GM19035 (cell line): ENCODE data around the gene INO80B.
"Not testable (repeated sequence)": the region's sequence is repeated elsewhere in the genome, so short reads cannot be mapped to it uniquely, and the experiment has no call there.

Experiments used
- ATAC-seq: cut with Tn5 transposase; IDR thresholded peaks from one replicate; pipeline ENCODE4 v1.9.1; 2021; ENCODE audit not compliant: unreplicated experiment

INO80B gene

DNA sequence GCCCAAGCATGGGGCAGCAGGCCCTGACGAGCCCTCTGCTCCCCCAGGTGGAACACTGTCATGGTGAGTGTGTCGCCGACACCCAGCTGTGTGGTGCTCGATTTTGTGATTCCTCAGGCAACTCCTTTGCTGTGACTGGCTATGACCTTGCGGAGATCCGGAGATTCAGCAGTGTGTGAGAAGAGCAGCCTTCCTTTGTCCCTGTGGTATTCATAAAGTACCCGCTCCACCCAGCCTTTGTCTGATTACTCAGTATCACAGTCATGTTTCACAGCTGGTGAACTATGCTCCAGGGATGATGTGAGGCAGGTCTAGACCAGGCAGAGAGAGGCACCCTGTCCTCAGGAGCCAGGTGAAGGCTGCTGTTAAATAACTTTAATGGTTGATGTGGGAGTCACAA is 29.4 kb upstream of the INO80B start:
- no peak for ATAC-seq

- no peak for ATAC-seq
These were observed 28.6 kb upstream of the INO80B start for GRCh38 chr2:74426181-74426758.

DNA sequence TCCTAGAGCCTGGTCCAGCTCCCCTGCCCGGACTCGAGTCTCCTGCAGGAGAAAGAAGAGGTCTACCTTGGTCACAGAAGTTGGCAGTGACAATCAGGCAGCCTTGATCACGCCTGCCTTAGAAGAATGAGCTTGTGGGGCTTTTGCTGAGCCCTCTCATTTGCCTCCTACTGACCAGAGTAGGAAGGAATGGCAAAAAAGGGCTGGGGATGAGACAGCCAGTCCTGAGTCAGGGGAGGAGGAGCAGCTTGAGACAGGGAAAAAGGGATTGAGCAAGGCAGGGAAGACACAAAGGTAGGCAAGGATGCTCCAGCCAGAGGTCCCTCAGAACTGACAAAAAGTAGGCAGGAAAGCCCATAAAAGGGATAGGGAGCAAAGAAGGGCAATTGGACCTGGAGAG is 27.3 kb upstream of the INO80B start:
- ATAC-seq = no peak

- ATAC-seq = no peak
These were observed 26.2 kb upstream of the INO80B start for GRCh38 chr2:74428675-74429074.

DNA sequence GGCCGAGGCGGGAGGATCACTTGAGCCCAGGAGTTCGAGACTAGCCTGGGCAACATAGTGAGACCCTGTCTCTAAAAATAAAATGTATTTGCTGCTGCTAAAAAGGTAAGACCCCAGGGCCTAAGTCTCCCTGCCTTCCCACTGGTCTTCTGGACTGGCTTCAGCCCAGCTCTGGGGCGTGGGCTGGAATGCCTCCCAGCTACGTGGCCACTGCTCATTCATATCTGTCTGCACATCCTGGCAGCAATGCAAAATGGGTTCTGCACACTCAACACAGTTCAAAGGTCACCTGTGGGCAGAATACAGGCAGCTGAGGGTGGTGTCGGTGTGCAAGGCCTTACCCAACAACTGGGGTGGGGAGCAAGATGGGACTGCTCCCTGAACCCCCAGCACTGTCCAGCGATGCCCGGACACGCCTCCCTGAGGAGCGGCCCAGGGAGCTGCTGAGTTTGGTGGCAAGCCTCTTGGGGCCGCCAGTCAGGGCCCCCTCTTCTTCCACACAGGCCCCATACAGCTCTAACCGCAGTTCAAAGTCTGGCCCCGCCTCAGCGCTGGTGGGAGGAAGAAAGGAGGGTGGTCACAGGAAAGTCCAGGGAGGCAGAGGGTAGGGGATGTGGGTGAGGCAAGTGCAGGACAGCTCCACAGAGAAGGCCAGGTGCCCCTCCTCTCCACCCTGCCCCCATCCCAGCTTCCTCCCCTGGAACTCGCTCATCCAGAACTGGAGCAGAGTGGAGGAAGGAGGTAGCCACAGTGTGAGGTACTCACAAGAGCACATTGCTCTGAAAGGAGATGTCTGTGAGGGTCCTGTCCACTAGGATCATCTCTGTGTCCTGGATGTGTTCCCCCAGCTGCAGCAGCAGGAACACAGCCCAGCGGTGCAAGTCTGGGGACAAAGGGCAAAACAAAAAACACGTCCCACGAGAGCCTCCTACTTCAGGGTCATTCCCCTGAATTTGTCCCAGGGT is 25.1 kb upstream of the INO80B start:
- no peak for ATAC-seq

DNA sequence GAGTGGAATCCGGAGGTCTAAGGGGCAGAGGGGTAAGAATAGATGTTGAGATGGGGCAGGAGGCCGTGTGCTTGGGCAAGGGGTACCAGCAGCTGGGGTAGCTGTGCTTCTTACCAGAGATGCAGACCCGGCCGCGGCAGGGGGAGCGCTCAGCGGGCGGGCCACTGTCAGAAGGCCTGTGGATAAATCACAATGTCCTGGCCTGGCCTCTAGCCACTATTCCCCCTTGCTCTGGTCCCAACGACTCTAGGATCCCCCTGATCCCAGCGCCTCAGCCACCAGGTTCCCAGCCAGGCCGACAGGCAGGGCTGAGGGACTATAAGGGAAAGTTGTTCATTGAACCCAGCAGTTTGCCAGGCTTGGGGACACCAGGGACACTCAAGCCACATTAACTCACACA is 24.4 kb upstream of the INO80B start:
- no peak for ATAC-seq

DNA sequence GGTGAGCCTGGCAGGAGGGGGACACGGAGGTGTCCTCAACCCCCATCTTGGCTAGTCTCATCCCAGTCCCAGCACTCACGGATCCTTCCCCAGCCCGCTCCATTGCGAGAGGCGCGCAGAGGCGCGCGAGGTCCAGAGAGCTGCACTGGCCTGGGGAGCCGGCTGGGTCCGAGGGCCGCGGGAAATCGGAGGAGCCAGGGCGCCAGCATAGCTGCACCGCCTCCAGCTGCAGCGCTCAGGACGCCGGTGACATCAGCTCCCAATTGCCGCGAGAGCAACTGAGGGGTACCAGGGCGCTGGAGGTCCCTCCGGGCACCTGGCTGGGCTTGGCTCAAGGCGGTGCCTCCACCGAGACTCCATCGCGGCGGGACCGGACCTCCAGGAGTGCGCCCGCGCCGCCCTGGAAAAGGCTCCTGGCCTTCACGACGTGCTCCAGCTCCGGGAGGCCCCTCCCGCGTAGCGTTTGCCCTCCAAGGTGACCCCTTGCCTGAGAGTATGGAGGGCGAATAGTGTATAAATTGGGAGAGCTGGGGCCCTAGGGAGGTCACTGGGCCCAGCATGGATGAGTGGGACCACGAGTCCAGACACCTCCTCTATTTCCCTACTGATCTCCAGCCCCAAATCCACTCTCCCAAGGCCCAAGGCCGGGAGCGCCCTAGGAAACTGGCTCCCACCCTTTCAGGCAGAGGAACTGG is 18.6 kb upstream of the INO80B start:
- no peak for ATAC-seq

DNA sequence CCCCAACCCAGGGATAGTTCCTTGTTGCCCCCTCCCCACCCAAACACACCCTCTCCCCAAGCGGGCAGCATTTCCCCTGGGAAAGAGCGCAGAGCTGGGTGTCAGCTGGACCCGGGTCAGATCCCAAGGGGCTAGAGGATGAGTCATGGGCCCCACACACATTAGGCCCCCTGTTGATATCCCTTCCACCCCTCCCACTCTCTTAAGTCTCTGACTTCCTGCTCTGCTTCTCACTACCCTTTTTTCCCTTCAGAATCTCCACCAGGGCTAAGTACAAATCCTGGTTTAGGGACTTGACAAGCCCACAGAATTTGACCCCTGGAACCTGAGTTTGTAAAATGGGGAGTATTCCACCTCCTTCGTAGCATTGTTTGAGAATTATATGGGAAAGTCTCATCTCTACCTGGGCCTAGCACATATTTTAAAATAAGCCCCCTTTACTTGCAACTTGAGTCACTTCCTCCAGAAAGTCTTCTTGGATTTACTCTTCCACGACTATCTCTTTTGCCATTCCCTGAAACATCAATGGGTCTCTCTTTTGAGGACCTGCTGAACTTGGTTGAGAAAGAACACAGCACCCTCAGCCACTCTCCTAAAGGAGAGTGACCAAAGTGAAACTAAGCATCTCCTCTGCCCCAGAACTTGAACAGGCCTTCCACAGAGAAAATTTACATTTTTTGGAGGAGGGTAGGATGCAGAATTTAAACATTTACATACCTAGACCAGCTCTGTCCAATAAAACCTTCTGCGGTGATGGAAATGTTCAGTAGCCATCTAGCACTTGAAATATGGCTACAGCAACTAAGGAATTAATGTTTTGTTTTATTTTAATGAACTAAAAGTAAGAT is 17.8 kb upstream of the INO80B start:
- ATAC-seq = no peak

- no peak for ATAC-seq
These were observed 16.6 kb upstream of the INO80B start for GRCh38 chr2:74438248-74438647.

- ATAC-seq = no peak
These were observed 15.5 kb upstream of the INO80B start for GRCh38 chr2:74439373-74439772.

DNA sequence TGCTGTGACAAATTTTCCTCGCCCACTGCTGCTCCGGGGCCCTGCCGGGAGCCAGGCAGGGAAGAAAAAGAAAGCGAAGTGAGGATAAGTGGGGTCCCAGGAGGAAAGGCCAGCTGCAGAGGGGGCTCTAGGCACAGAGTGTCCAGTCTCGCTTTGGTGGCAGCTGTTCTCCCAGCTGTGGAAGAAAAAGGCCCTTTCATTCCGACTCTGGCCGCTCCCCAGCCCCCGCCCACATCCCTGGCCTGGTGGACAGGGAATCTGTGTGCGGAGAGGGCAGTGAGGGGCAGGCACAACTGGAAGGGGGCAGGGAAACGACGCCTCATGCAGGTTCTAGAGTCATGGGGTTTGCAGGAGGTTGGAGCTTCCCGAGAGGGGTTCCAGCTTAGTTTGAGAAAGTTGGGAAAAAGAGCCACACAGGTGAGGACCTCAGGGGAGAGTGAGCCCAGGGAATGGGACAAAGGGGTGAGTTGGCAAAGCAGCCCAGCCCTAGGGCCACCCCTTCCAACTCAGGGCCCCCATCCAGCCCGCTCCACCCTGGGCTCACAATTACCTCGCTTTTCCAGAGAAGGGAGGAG is 15.0 kb upstream of the INO80B start:
- ATAC-seq = no peak

- ATAC-seq = peak; percentile 81
These were observed 14.3 kb upstream of the INO80B start for GRCh38 chr2:74440378-74441169.

DNA sequence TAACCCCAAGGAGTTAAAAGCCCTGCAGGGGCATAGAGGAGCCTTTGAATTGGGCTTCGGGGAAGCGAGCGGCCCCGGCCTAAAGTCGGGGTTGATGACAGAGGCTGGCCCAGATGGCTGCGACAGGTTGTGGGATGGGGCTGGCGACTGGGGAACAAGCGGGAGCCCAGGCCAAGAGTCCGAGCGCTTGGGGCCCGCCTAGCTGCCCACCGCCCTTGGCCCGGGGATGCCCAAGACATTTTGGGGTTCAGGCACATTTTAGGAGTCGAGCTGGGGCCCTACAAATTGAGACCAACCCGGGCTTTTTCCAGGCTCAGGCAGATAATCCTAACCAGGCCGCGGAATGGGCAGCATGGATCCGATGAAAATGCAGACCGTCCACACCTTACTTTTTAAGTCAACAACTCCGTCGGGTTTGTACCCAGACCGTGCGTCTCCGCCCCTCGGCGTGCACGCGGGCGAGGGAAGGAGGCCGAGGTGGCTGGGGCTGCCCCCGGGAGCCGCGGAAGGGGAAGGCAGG is 13.7 kb upstream of the INO80B start:
- ATAC-seq = no peak

DNA sequence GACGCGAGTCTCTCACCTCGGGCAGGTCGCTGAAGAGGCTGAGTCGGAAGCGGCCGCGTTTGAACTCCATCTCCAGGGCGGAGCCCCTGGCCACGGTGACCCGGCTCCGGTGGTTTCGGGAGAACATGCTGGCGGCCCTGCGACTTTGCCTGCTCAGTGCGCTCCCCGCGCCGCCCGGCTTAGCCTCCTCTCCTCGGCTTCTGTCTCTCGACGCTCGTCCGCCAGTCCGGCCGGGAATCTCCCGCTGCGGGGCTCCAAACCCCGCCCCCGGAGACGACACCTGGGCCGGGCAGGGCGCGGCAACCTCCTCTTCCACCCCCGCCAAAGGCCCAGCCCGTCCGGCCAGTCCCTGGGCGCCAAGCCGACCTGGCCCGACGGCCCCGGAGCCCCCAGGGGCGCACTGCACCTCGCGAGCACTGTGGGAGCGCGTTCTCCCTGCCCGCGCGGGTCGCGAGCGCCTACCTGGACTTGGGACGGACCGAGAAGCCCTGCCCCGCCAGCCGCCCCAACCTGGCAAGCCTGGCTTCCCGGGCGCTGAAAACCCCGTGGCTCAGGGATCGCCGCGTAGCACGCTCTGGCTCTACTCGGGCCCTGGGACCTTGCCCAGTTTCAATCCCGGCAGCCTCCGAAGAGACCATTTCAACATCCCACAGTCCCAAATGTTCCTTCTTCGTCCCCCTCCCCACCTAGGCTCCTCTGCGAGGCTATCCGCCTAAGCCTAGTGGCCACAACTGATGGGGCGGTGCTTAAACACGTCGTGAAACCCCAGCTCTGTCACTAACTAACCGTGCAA is 13.0 kb upstream of the INO80B start, which contains the start of gene RTKN:
RTKN (minus strand) TSS at position 248 of the 793 bp plus-strand sequence; CDS start at position 127, 121 bp downstream.
- no peak for ATAC-seq

DNA sequence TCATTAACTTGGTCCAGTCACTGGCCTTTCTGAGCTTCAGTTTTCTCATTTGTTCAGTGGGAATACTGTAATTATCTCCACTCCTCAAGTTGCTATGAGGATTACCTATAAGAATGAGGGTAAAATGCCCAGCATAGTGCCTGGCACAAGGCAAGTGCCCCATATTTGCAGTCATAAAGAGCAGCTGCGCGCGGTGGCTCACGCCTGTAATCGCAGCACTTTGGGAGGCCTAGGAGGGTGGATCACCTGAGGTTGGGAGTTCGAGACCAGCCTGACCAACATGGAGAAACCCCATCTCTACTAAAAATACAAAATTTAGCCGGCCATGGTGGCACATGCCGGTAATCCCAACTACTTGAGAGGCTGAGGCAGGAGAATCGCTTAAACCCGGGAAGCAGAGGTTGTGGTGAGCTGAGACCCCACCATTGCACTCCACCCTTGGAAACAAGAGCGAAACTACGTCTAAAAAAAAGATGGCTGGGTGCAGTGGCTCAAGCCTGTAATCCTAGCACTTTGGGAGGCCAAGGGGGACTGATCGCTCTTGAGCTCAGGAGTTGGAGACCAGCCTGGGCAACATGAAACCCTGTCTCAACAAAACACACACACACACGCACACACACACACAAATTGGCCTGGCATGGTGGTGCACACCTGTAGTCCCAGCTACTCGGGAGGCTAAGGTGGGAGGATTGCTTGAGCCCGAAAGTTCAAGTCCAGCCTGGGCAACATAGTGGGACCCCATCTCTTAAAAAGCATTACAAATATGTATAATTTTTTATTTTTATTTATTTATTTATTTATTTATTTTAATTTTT is 12.2 kb upstream of the INO80B start:
- not testable (repeated sequence) for ATAC-seq

GRCh38 chr2:74444498-74445318 is 10.2 kb upstream of the INO80B start:
- no peak for ATAC-seq
